ENCODE results near the gene MDM1. TPM values are rescaled to one million over a fixed set of nuclear protein-coding genes. Genes with fewer than 3 reads are reported as not detected.

The MDM1 gene
- total RNA-seq, 2 donors from 2014 or later: 12.4 to 18.9 TPM

DNA sequence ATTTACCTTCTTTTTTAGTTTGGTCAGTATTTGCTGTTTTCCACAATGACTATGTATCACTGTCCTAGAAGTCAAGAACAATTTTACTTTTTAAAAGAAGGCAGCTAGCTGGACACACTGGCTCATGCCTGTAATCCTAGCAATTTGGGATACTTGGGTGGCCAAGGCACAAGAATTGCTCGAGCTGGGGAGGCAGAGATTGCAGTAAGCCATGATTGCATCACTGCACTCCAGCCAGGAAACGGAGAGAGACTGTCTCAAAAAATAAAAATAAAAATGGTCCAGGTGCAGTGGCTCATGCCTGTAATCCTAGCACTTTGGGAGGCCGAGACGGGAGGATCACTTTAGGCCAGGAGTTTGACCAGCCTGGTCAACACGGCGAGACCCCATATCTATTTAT, 28.3 kb downstream of the MDM1 start:
- intact Hi-C loops (cut with DNase I): no loop called here
- WGBS: 71% methylated on average over 6 of the region's 6 CpGs
- H3K36me3 ChIP-seq: no peaks in the 10 kb centered on the region
- no peak overlapping the region for H3K4me3 ChIP-seq
- H3K9me3 ChIP-seq: no peaks in the 10 kb centered on the region
- H3K27ac ChIP-seq: no peak overlapping the region
- no peaks in the 10 kb centered on the region for H3K4me1 ChIP-seq (replicated peaks)
- DNase-seq (ENCODE audit: low spot score): no peak
- TF ChIP-seq CTCF (IDR thresholded peaks at IDR 0.05) (no peak), POLR2AphosphoS5 (IDR thresholded peaks at IDR 0.05) (no peak), POLR2A (IDR thresholded peaks at IDR 0.05) (no peak)
- H3K27me3 ChIP-seq (replicated peaks; ENCODE audit: insufficient read depth): no peaks in the 10 kb centered on the region

DNA sequence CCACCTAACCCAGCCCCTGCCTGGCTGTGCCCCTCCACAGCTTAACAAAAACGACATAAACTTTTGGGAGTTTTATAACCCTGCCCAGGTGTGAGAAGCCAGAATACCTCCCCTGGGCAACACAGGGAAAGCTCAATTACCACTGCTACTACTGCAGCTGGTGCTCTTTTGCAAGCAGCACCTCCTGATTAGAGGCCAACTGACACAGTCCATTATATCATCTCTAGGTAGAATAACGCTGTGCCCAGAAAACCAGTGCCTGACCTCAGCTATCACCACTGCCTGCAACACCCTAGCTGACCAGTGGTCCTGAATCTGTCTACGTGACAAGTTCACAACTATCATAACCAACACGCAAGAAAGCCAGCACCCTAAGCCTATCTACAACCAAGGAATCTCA, 34.2 kb downstream of the MDM1 start:
- H3K4me1 ChIP-seq (replicated peaks): no peaks in the 10 kb centered on the region
- no peak overlapping the region for H3K27ac ChIP-seq
- no peak for DNase-seq (ENCODE audit: low spot score)
- TF ChIP-seq CTCF (IDR thresholded peaks at IDR 0.05) (no peak), POLR2AphosphoS5 (IDR thresholded peaks at IDR 0.05) (no peak), POLR2A (IDR thresholded peaks at IDR 0.05) (no peak)
- intact Hi-C loops (cut with DNase I): no loop called here
- no peaks in the 10 kb centered on the region for H3K9me3 ChIP-seq
- H3K36me3 ChIP-seq: no peaks in the 10 kb centered on the region
- no peak overlapping the region for H3K4me3 ChIP-seq
- WGBS: 78% methylated on average over 4 of the region's 4 CpGs
- H3K27me3 ChIP-seq (replicated peaks; ENCODE audit: insufficient read depth): no peaks in the 10 kb centered on the region

- intact Hi-C loops (cut with DNase I): no loop called here
Measured at GRCh38 chr12:68294251-68294650, 37.9 kb downstream of the MDM1 start.

DNA sequence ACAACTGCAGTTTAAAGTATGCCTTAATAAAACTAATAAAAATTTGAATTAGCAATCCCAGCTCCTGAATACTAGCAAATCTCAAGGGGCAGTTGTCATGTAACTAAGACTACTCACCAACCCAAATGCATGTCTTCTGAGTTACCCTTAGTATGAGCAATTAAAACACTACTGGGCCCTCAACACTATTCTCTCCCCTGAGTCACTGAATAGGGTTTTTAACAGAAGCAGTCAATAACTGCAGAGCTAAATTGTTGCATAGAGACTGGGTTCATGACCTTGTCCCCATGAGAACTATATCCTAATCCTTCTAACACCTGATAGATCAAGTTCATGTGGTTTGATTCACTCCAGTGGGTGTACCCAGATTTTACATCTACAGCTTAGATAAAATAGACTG, 38.8 kb downstream of the MDM1 start:
- TF ChIP-seq POLR2A (IDR thresholded peaks at IDR 0.05) (no peak), CTCF (IDR thresholded peaks at IDR 0.05) (no peak), POLR2AphosphoS5 (IDR thresholded peaks at IDR 0.05) (no peak)
- DNase-seq (ENCODE audit: low spot score): no peak
- H3K4me1 ChIP-seq (replicated peaks): no peaks in the 10 kb centered on the region
- no peaks in the 10 kb centered on the region for H3K36me3 ChIP-seq
- no peak overlapping the region for H3K4me3 ChIP-seq
- no peaks in the 10 kb centered on the region for H3K27me3 ChIP-seq (replicated peaks; ENCODE audit: insufficient read depth)
- intact Hi-C loops (cut with DNase I): no loop called here
- no peaks in the 10 kb centered on the region for H3K9me3 ChIP-seq
- no peak overlapping the region for H3K27ac ChIP-seq

More at GRCh38 chr12:68294251-68294650, 37.9 kb downstream of the MDM1 start:
- H3K27me3 ChIP-seq (replicated peaks; ENCODE audit: insufficient read depth): no peaks in the 10 kb centered on the region
- H3K9me3 ChIP-seq: no peaks in the 10 kb centered on the region
- TF ChIP-seq POLR2AphosphoS5 (IDR thresholded peaks at IDR 0.05) (no peak), POLR2A (IDR thresholded peaks at IDR 0.05) (no peak), CTCF (IDR thresholded peaks at IDR 0.05) (no peak)
- H3K27ac ChIP-seq: no peak overlapping the region
- 36% methylated on average over 2 of the region's 2 CpGs for WGBS
- H3K4me1 ChIP-seq (replicated peaks): no peaks in the 10 kb centered on the region
- no peak overlapping the region for H3K4me3 ChIP-seq
- H3K36me3 ChIP-seq: no peaks in the 10 kb centered on the region
- no peak for DNase-seq (ENCODE audit: low spot score)

DNA sequence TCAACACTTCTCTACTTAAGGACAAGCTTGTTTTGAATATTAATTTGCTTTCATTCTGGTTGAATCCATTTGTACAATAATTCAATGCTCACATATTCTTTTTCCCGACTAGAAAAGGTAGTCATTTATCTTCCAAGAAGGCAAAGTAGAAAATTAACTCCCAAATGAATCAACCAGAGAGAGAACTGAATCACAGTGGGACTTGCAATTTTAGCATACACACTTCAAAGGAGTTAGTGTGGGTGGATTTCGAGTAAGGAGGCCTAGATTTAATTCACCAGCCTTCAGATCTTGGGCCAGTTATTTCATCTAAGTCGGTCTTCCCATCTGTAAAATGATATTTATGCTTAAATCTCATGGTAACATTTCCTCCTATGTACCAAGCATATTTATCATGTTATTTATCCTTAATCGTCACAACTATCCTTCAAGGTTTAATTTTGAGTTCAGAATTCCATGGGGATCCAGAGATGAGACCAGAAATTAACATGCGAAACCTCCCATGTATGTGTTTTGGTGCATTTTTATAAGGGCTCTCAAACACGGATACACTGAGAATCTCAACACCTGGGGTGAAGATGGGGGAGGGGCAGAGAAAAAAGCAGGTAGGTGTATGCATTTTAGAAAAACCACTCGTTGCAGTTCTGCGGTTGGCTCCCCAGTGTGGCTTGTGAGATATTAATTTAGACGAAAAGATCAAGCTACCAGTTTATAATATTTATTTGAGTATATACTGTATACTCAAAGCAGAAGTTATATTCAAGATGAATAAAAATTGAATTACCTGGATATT, 39.8 kb downstream of the MDM1 start:
- 85% methylated on average over 9 of the region's 9 CpGs for WGBS
- no peaks in the 10 kb centered on the region for H3K9me3 ChIP-seq
- H3K27ac ChIP-seq: no peak overlapping the region
- DNase-seq (ENCODE audit: low spot score): no peak
- TF ChIP-seq POLR2A (IDR thresholded peaks at IDR 0.05) (no peak), POLR2AphosphoS5 (IDR thresholded peaks at IDR 0.05) (no peak)
- H3K4me3 ChIP-seq: no peak overlapping the region
- no peaks in the 10 kb centered on the region for H3K27me3 ChIP-seq (replicated peaks; ENCODE audit: insufficient read depth)
- intact Hi-C loops (cut with DNase I): no loop called here
- H3K36me3 ChIP-seq: no peaks in the 10 kb centered on the region
- H3K4me1 ChIP-seq (replicated peaks): no peaks in the 10 kb centered on the region
